ENCODE data around the gene HDAC3. TPM values are rescaled to one million over a fixed set of nuclear protein-coding genes. Genes with fewer than 3 reads are reported as not detected.
"Not testable (repeated sequence)": the region's sequence is repeated elsewhere in the genome, so short reads cannot be mapped to it uniquely, and the experiment has no call there.

Gene HDAC3
- total RNA-seq, 1 donor from 2014 or later = 45.0 TPM

GRCh38 chr5:141635646-141636045, 1.0 kb downstream of the HDAC3 start:
- DNase-seq (ENCODE audit: low read depth in 2 of 2) = no peak

DNA sequence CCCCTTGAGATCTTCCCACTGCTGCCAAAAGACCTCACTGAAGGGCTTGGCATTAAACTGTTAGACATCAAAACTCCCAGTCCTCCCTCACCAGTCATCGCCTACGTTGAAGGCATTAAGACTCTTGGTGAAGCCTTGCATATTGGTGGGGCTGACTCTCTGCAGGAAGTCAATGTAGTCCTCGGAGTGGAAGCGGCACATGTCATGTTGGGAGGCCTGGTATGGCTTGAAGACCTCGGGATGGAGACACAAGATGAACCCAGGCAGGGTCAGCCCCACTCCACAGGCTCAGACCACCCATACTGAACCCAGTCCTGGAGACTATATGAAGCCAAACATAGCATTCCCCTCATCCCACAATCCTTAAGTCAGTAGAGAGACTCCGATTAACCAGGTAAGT, 1.9 kb downstream of the HDAC3 start:
- DNase-seq (ENCODE audit: low read depth in 2 of 2) = no peak

DNA sequence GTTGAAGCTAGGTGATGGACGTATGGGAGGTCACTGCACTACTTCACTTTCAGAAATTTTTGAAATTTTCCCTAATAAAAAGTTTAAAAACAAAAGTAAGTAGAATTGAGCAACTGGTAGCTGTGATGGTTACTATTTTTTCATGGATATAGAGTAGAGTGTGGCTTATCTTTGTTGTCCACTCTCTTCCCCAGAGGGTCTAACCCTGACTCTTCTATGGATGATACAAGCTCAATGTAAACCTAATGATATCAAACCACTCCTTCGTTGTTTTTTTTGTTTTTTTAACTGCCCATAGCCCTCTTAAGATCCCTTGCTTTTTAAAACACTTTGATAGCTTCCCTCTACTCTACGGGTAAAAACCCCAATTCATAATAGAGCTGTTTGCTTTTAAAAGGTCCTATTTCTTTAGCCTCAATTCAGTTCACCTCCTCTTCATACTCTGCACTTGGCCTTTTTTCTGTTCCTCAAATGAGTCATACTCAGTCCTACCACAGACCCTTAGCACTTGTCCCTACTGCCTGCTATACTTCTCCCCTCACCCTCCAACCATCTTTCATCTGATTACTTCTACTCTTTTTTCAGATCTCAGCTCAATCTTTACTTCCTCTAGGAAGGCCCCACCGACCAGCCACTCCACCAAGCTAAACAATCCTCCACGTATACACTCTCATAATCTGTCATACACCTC, 2.6 kb downstream of the HDAC3 start:
- DNase-seq (ENCODE audit: low read depth in 2 of 2) = no peak

DNA sequence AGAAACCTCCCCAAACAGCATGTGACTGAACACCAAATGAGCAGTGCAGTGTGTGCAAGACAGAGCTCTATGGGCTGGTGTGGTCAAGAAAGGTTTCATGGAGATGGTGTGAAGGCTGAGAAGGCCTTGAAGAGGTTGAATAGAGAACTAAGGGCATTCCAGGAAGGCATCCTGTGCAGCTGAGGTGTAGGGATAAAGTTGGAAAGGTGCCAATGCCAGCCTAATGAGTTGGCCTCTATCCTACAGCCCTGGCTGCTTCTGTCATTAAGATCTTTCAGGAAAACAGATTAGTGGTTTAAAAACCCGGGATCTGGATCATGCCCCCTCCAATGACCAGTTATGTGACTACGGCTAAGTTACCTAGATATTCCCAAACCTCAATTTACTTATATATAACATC, 4.0 kb downstream of the HDAC3 start:
- no peak for DNase-seq (ENCODE audit: low read depth in 2 of 2)

- no peak for DNase-seq (ENCODE audit: low read depth in 2 of 2)
Observed at GRCh38 chr5:141630570-141631140, 6.0 kb downstream of the HDAC3 start.

GRCh38 chr5:141628175-141628788, 8.4 kb downstream of the HDAC3 start:
- no peak for DNase-seq (ENCODE audit: low read depth in 2 of 2)

- no peak for DNase-seq (ENCODE audit: low read depth in 2 of 2)
Observed at GRCh38 chr5:141623611-141624010, 13.0 kb downstream of the HDAC3 start.

GRCh38 chr5:141623186-141623585, 13.5 kb downstream of the HDAC3 start:
- DNase-seq (ENCODE audit: low read depth in 2 of 2) = no peak

DNA sequence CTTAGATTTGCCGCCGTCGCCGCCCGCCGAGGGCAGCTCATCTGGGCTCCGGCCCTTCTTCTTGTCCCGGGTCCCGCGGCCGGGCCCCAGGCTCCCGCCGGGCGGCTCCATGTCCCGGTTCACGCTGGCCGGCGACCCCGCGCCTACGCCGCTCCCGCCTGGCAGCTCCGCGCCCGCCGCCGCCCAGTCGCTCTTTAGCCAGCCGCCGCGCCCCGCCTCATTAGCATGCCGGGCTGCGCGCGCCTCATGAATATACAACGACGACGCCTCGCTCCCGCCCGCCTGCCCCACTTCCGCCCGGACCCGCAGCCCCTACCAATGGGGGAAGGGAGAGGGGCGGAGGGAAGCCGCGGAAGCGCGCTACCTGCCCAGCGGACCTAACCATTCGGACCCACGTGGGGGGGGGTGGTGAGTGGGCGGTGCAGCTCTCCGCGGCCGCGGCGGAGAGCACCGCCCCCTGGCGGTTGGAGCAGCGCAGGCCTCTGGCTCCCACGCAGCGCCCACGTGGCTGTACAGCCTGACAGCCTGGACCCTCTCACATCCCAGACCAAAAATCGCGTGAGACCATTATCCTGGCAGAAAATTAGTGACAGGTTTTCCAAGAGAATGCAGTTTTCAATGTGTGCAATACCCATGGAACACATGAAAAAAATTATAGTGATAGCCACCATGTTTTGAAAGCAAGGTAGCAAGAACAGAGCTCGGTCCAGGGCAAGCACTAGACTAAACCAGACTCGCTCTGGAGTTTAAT, 17.7 kb downstream of the HDAC3 start, which contains the start of gene DIAPH1:
TSS of gene DIAPH1 (minus strand) at position 197 of the 751 bp plus-strand sequence. CDS start at position 111, 86 bp downstream.
- peak; percentile 97 to 99 for DNase-seq (ENCODE audit: low read depth in 2 of 2)

DNA sequence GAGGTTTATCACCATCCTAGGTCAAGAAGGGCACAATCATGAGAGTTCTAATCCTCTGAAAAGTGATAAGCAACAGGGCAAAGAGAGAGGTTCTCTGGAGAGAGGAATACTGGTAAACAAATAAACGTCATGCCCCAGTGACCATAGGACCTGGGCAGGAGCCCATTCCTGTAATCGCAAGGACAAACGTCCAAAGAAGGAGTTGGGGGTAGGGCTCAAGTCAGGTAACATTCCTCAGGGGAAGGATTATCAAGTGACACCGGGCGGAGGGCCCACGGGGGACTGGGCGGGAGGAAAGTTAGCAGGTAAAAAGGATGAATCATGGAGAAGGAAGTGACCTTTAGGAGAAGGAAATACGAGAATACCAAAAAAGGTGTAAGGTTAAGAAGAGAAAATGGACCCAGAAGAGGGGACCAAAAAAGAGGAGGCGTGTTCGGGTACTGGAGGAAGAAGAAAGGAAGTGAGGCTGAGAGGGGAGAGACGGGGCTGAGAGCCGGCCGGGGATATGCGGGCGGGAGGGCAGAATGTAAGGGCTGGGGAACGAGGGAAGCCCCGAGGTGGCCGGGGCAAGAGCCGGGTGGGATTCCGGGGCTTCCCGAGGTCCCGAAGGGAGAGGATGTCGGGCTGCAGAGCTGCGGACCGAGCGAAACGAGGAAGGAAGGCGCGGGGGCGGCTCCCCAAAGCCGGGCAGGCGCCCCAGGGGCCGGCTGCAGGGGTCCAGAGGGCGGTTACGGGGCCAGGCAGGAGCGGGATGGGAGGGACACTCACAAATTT, 18.4 kb downstream of the HDAC3 start:
- peak; percentile 37 to 42 for DNase-seq (ENCODE audit: low read depth in 2 of 2)

DNA sequence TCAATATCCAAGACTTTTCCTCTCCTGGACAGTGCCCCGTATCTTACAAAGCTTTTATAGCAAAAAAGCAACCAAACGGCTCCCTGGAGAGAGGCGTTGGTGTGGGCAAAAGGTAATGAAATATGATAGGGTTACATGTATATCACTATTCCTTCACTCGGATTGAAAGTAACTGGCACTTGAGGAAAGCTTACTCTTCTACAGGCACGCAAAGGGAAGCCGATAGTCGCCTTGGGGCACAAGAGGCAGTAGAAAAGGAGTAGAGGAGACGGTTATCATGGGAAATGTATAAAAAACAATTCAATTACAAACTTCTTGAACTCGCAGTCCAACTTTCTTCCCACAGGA, 19.0 kb downstream of the HDAC3 start:
- DNase-seq (ENCODE audit: low read depth in 2 of 2) = peak in 1 of 2 donors; percentile 46

DNA sequence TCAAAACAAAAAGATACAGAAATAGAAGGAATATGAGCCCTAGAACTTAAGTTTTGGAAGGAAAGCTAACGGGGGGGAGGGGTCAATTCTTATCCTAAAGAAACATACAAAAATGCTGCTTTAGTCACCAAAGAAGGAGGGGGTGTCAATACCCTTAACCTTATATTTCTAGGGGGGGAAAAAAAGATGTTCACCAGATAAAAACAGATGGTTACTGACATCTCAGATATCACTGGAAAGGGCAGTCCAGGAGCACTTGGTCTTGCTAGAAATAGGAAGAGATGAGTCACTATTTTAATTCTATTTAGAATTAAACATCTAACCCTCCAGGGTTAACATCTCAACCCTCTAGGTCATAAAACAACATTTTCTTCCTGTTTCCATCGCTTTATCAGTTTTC, 19.5 kb downstream of the HDAC3 start:
- peak; percentile 15 to 56 for DNase-seq (ENCODE audit: low read depth in 2 of 2)

- DNase-seq (ENCODE audit: low read depth in 2 of 2) = no peak
Observed at GRCh38 chr5:141615991-141616720, 20.5 kb downstream of the HDAC3 start.

DNA sequence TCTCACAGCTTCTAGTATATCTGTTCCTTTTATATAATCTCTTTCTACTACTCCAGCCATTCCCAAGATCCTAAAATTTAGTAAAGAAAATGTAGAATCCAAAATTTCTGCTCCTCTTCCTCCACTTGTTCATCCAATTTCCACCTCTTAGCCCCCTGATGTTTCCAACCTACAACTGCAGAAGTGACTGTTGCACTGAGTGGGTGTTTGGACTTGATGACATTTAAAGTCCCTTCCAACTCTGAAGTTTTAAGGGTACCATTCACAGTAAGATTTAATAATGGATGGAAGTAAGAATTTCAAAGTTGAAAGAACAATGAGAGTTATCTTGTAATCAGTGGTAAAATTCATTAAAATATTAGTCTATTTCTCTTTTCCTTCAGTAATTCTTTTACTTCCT, 23.3 kb downstream of the HDAC3 start:
- no peak for DNase-seq (ENCODE audit: low read depth in 2 of 2)

GRCh38 chr5:141611289-141611688, 25.4 kb downstream of the HDAC3 start:
- no peak for DNase-seq (ENCODE audit: low read depth in 2 of 2)

DNA sequence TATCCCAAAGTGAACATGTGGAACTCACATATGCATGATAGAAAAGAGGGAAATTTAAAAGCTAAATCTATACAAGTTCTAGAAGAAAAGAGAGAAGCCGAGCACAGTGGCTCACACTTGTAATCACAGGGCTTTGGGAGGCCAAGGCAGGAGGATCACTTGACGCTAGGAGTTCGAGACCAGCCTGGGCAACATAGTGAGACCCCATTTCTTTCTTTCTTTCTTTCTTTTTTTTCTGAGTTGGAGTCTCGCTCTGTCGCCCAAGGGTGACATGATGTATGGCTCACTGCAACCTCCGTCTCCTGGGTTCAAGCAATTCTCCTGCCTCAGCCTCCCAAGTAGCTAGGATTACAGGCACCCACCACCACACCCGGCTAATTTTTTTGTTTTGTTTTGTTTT, 26.7 kb downstream of the HDAC3 start:
- DNase-seq (ENCODE audit: low read depth in 2 of 2) = not testable (repeated sequence)

DNA sequence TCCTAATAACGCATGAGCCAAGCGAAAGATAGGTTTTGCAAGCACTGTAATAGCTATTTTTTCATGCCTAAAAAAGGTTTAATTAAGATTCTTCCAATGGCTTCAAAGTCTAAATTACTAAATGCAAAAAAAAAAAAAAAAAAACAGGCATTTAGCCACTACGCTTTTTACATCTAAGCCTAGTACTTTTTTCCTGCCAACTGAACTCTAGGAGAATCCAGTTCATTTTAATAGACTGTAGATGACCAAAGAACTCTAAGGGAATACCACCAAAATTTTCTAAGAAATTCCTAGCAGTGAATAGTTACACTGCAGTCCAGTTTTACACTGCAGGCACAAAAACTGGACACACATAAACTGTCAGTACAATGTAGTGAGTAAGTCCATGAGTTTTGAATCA, 27.6 kb downstream of the HDAC3 start:
- DNase-seq (ENCODE audit: low read depth in 2 of 2) = no peak

DNA sequence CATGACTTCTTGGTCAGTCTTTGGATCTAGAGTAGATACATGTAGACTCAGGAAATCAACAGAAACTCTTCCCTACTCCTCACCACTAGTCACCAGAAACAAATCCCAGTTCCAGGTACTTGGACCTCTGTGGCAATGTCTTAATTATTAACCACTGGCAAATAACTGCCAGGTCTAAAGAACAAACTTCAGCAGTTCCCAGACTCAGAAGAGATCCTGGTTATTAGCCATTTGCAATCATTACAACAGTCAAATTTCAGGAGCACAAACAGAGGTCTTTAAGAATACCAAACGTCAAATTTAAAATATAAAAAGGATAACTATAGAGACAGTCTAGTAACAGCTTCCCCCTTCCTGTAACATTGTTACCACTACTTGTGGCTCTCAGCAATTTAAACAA, 28.1 kb downstream of the HDAC3 start:
- no peak for DNase-seq (ENCODE audit: low read depth in 2 of 2)

GRCh38 chr5:141608046-141608445, 28.6 kb downstream of the HDAC3 start:
- no peak for DNase-seq (ENCODE audit: low read depth in 2 of 2)

DNA sequence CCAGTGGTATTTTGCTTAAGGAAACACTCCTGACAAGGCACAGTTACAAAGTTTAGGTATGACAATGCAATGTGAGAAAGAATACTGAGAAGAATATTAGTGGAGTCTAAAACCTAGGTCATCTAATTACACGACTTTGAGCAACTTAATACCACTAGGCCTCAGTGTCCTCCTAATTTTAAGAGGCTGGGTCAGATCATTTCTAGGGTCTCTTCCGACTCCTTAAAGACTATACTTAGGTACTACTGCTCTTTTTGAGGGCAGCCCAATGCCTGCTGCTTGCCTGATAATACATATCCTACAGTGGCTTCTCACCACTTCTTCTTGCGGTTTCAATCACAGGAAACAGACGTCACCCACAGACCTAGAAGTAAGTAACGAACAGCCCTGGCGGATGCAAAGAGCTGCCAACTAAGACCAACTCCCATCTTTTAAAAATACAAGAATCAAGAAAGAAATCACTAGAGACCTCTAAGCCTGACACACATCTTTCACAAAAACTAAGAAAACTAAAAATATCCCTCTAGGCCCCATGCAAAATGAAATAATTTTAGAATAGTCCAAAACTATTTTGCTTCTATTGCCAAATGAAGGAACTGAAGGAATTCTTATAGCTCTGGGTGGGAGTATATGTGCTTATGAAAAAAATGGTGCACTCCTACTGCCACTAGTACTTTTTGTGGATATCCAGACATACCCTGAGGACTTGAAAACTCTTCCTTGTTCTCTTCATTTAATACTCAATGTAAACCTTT, 30.9 kb downstream of the HDAC3 start:
- DNase-seq (ENCODE audit: low read depth in 2 of 2) = peak in 1 of 2 donors; percentile 95

Data from lung microvascular endothelial cell (primary cell).